Activated gamma-delta T cell treated with anti-CD3 and anti-CD28 coated beads, Interleukin-2, amount 50 U/mL, for 16 hours (primary cell): ENCODE measurements around the gene MRS2.
"Not testable (repeated sequence)": the region's sequence is repeated elsewhere in the genome, so short reads cannot be mapped to it uniquely, and the experiment has no call there.

Experiments used
- DNase-seq: peaks from one replicate; pipeline ENCODE4 v3.0.0-alpha.2; 2020; ENCODE audit warnings: low read depth

The MRS2 gene, protein sequence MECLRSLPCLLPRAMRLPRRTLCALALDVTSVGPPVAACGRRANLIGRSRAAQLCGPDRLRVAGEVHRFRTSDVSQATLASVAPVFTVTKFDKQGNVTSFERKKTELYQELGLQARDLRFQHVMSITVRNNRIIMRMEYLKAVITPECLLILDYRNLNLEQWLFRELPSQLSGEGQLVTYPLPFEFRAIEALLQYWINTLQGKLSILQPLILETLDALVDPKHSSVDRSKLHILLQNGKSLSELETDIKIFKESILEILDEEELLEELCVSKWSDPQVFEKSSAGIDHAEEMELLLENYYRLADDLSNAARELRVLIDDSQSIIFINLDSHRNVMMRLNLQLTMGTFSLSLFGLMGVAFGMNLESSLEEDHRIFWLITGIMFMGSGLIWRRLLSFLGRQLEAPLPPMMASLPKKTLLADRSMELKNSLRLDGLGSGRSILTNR

DNA sequence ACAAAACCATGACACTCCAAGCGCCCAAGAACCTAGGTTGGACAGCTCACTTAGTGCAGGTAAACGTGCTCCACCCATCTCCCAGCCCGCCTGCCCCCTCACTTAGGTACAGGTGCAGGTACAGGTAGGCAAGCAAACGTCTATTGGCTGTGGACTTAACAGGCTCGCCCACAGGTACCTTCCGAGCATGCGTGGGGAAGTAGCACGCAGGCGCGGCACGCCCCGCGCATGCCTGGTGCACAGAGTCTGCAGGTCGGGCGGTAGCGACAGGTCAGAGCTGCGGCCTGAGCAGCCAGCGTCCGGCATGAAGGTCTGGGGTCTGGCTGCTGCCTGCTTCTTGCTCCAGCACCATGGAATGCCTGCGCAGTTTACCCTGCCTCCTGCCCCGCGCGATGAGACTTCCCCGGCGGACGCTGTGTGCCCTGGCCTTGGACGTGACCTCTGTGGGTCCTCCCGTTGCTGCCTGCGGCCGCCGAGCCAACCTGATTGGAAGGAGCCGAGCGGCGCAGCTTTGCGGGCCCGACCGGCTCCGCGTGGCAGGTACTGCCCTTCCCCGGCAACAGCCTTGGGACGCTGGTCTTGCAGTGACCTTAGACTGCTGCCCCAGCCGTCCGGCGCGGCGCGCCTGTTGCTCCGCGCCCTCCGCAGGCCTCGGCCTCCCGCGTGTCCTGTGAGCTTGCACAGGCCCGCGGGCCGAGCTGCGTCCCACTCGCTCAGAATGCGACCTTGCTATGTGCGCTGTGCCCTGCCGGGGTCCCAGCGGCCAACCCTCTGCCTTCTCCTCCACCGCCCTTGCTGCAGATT is at the start of gene MRS2:
Gene MRS2, plus strand, starts transcription at position 240 of the 804 bp plus-strand sequence. Its CDS starts 111 bp downstream, at position 351.
- peak; percentile 61 for DNase-seq

DNA sequence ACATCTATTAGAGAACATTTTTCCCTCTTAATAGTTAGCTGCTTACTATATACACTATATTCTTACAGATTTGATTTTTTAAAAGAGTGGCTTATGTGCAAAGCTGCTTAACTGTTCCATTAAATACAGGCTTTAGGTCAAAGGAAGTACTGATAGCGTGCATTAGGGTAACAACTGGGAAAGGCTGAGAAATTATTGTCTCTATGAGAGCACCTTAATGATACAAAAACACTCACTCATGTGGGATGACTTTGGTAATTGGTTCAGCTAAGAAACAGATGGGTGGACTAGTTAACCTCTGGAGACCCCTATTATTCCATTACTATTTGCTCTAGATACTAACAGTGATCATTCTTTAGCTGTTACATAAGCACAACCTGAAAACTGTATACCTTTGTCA is 48.9 kb upstream of the MRS2 start:
- DNase-seq, result no peak

DNA sequence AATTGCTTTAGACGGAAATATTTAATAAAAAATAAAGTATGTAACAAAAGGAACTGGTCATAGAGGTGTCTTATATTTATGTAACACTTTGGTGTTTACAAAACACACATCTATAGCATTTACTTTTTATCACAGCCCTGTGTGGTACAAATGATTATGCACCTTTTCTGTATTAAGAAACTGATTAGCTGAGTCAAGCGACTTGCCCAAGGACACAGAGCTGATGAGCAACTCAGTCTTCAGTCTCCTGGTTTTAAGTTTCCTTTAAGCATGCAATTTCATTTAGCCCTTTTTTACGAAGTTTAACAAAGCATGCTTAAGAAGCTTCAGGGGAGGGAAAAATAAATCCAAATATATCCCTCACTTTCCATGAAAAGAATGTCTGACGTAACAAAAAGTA is 47.3 kb upstream of the MRS2 start:
- DNase-seq, result no peak

DNA sequence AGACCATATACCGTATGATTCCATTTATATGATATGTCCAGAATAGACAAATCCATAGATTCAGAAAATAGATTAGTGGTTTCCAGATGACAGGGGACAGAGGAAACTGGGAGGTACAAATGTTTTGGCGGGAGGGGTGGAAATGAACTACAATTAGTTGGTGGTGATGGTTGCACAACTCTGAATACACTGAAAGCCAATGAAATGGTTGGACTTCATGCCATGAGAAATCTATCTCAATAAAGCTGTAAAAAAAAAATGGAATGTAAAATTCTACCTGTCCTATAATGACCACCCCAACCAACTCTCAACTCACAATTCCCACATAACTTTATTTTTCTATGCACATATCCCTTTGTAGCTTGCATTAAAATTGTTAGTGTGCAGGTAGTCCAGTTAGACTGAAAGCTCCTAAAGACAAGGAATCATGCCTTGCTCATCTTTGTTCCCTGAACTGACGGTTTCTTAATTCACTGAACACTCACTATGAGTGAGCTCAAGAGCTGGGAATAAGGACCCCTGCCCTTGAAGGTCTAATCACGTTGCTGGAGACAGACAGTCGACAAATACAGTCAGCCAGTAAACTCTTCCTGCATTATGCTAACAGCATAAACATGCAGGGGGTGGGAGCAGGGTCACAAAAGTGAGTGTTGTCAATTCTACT is 46.3 kb upstream of the MRS2 start:
- no peak for DNase-seq

DNA sequence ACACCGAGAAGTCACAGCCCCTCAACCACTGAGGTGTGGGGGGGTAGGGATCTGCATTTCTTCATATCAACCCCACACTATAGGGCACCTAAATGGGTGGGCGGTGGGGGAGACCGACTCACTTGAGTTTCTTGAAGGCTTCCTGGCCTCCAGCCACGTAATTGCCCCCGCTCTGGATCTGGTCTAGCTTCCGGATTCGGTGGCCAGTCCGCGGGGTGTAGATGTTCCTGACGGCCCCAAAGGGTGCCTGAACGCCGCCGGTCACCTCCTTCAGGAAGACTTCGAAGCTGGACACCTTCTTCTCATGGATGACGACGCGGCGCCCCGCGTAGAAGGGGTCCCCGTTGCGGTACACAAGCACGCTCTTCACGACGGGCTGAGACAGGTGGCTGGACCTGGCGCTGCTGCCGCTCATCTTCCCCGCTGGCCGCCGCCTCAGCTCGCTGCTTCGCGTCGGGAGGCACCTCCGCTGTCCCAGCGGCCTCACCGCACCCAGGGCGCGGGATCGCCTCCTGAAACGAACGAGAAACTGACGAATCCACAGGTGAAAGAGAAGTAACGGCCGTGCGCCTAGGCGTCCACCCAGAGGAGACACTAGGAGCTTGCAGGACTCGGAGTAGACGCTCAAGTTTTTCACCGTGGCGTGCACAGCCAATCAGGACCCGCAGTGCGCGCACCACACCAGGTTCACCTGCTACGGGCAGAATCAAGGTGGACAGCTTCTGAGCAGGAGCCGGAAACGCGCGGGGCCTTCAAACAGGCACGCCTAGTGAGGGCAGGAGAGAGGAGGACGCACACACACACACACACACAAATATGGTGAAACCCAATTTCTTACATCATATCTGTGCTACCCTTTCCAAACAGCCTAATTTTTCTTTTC is 45.2 kb upstream of the MRS2 start, which contains the start of gene DCDC2:
Gene DCDC2, minus strand, starts transcription at position 724 of the 883 bp plus-strand sequence. Its CDS starts 309 bp downstream, at position 415.
- DNase-seq, result no peak

DNA sequence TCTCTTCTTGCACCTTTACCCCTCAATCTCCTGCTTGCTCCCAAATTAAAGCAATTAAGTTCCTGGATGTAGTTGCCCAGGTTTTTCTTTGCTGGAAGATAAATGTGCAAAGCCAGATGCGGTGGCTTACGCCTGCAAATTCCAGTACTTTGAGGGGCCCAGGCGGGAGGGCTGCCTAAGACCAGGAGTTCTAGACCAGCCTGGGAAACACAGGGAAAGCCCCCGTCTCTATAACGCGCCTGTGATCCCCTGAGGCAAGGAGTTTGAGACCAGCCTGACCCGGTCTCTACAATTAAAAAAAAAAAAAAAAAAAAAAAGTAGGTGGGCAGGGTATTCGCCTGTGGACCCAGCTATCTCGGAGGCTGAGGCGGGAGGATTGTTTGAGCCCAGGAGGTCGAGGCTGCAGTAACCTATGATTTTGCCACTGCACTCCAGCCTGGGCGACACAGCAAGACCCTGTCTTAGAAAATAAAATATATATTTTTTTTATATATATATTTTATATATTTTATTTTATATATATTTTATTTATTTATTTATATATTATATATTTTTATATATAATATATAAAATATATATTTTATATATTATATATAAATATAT is 44.4 kb upstream of the MRS2 start:
- DNase-seq, result no peak

DNA sequence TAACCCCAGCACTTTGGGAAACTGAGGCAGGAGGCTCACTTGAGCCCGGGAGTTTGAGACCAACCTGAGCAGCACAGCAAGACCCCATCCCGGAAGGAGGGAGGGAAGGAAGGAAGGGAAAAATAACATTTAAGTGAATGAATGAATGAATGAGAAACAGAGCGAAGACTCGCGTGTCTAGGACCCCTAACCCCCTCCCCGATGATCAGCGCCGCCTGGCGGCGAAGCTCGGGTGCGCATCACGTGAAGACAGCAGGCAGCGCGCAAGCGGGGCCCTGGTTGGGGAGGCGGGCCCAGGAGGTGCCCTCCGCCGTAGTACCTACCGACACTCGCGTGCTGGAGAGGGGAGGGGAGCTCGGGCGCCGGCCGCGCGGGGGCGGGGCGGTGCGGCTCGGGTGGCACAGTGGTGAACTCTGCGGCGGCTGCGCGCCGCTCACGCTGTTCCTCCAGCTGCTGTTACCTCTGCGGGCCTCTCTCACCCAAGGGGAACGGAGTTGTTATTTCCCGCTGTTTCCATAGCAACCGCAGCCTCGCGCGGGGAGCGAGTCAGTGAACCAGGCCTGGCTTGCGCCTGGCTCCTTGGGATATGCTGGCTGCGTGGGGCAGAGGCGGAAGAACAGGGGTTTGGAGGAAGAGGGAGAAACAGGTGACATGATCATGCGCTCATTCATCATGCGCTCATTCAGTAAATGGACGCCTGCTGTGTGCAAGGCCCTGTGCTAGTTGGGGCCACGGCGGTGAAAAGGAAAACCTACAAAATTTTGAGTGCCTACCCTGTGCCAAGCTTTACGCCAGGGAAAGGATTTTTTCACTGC is 42.9 kb upstream of the MRS2 start:
- peak; percentile 60 for DNase-seq

DNA sequence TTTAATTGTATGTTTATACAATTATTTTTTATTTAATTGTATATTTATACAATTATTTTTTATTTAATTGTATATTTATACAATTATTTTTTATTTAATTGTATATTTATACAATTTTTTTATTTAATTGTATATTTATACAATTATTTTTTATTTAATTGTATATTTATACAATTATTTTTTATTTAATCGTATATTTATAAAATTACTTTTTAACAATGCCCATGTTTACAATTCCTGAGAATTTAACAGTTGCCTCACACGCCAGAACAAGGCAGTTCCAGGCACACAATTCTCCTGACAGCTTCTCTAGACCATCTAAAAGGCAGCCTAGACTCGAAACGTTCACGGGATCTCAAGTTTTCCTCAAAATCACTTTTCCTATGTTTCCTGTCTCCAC is 40.4 kb upstream of the MRS2 start:
- not testable (repeated sequence) for DNase-seq

DNA sequence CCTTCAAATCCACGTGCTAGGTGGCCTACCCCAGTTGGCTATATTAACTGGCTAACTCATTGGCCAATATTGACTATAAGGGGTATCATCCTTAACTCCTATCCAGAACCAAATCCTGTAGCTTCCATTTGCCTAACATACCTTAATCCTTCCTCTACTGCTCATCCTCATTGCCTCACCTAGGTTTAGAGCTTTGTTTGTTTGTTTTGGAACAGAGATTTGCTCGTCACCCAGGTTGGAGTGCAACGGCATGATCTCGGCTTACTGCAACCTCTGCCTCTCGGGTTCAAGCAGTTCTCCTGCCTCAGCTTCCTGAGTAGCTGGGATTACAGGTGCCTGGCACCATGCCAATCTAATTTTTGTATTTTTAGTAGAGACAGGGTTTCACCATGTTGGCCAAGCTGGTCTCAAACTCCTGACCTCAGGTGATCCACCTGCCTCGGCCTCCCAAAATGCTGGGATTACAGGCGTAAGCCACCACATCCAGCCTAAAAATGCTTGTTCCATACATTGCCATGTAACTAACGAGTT is 37.6 kb upstream of the MRS2 start:
- not testable (repeated sequence) for DNase-seq

DNA sequence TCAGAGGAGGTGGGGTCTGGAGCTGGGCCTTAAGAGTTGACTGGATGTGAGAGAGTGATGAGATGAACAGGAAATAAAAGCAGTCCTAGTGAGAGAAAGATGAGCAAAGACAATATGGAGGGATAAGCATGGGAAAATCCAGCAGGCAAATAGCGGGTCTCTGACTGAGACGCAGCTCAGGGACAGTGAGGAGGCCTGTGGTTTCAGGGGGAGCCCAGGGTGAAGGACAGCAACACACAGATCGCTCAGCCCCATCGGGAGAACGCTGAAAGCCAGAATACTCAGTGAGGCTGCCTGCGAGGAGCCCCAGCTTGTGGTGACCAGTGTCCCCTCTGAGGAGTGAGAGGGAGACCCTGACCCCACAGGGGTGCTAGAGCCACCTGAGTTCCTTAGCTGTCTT is 28.1 kb upstream of the MRS2 start:
- DNase-seq, result no peak

DNA sequence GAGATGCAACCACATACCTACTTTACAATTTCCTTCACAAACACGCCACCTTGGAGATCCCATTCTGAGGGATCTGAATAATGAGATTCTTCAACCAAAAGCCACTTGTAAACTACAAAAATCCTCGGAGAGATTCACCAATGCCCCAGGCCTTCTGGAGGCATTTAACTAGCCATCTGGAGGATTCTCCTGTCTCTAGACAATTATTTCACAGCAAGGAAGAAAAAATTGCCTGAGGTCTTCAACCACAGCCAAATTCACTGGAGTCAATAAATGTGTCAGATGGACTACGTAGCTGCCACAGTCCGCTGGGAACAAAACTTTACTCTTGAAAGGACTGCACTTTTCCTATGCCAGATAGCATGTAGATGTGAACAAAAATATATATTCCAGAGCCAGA is 25.9 kb upstream of the MRS2 start:
- no peak for DNase-seq

DNA sequence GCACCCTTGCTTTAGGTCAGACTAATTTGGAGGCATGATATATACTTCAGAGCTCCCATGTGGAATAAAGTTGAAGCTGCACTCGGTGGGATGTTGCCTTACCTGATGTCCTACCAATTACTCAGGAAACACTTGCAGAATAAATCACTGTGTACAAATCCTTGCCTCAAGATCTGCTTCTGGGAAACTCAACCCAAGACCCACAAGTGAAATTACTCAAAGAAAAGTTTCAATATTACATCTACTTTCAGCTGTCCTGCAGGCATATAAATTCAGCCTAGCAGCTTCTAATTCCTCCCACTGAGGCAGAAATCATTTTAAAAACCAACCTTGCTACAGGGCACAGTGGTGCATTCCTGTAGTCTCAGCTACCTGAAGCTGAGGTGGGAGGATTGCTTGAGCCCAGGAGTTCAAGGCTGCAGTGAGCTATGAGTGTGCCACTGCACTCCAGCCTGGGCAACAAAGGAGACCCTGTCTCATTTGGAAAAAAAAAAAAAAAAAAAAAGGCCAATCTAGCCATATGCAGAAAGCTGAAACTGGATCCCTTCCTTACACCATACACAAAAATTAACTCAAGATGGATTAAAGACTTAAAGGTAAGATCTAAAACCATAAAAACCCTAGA is 24.2 kb upstream of the MRS2 start:
- no peak for DNase-seq

DNA sequence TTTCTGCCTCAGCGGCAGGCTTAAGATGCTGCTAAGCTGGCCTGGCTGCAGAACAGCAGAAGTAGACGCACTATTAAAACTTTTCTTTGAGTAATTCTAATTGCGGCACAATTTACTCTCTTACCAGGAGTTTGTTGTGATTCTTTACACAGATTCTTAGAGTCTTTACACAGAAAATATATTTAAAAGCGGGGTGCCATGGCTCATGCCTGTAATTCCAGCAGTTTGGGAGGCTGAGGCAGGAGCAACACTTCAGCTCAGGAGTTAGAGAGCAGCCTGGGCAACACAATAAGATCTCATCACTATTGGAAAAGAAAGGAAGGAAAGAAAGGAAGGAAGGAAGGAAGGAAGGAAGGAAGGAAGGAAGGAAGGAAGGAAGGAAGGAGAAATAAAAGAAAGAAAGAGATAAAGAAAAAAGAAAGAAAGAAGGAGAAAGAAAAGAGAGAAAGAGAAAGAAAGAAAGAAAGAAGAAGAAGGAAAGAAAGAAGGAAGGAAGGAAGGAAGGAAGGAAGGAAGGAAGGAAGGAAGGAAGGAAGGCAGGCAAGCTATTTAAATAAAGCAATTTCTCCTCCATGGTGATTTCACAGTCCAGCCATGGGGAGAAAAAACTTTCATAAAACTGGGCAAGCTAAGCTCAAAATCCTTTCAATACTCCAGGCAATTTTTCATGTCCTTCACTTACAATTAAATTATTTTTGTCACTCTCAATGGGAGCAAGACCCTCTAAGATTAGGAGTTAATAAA is 21.1 kb upstream of the MRS2 start:
- no peak for DNase-seq

DNA sequence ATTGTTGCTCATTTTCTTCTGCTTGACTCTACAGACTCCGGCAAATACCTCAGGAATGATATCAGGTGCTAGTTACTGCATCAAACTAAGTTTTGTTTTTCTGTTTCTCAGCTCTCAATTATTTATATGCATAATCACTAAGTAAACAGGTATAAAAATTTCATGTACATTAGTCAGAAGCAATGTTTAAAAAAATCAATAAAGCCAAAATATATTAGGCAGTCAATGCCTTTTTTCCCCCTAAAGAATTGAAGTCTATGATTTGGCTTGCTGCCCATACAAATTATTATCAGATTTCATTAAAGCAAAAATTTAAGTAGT is 20.6 kb upstream of the MRS2 start:
- DNase-seq, result no peak

DNA sequence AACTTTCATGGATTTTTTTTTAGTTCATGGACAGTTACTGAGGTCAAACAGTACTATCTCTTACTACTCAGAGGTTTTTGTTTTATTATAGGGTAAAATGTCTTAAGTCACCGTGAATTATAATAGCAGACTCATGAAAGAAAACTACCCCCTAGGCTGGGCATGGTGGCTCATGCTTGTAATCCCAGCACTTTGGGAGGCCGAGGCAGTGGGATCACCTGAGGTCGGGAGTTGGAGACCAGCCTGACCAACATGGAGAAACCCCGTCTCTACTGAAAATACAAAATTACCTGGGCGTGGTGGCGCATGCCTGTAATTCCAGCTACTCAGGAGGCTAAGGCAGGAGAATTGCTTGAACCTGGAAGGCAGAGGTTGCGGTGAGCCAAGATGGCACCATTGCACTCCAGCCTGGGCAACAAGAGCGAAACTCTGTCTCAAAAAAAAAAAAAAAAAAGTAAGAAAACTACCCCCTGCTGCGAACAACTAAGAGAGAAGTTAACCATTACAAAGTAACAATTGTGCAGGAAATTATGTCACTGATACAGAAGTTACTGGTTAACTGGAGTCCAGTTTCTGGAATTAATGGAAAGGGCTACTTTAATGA is 19.7 kb upstream of the MRS2 start:
- not testable (repeated sequence) for DNase-seq

DNA sequence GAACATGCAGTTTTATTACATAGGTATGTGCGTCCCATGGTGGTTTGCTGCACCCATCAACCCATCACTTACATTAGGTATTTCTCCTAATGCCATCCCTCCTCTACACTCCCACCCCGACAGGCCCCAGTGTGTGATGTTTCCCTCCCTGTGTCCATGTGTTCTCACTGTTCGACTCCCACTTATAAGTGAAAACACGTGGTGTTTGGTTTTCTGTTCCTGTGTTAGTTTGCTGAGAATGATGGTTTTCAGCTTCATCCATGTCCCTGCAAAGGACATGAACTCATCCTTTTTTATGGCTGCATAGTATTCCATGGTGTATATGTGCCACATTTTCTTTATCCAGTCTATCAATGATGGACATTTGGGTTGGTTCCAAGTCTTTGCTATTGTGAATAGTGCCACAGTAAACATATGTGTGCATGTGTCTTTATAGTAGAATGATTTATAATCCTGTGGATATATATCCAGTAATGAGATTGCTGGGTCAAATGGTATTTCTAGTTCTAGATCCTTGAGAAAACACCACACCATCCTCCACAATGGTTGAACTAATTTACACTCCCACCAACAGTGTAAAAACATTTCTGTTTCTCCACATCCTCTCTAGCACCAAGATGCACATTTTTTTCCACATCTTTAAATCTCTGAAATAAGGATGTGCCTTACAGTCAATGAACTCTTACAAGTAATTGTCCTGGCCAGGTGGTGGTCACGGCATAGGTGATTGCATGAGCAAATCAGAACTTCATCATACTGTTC is 18.2 kb upstream of the MRS2 start:
- DNase-seq, result not testable (repeated sequence)

DNA sequence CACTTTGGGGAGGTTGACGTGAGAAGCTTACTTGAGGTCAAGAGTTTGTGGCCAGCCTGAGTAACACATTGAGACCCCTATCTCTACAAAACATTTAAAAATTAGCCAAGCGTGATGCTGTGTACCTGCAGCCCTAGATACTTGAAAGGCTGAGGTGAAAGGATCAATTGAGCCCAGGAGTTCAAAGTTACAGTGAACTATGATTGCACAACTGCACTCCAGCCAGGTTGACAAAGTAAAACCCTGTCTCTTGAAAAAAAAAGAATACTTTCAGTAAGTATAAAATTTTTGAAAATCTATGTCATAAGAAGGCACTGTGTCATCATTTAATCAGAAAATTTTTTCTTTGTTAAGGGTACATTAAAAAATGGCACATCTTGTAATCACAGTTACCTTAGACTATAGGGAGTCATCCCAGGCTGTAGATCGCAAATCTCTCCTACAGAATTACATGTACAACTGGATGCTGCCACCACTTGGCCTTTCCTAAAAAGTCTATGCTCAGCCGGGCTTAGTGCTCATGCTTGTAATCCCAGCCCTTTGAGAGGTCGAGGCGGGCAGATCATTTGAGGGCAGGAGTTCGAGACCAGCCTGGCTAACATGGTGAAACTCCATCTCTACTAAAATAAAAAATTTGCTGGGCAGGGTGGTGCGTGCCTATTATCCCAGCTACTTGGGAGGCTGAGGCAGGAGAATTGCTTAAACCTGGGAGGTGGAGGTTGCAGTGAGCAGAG is 17.0 kb upstream of the MRS2 start:
- no peak for DNase-seq
